H9 (cell line): Measurements from ENCODE around the gene CHML. TPM values are rescaled to one million over a fixed set of nuclear protein-coding genes. Genes with fewer than 3 reads are reported as not detected.

ENCODE experiments used
- DNase-seq: peaks from one replicate; pipeline ENCODE4 v3.0.0-alpha.2; 2017
- H2AFZ ChIP-seq: one replicate; pipeline ENCODE4 v1.6.1; 2013; ENCODE audit warnings: mild to moderate bottlenecking, low read length, control low read depth, moderate library complexity
- H2AK5ac ChIP-seq: 2 replicates; pipeline ENCODE4 v1.6.1; 2013; ENCODE audit warnings: low read length, control low read depth, mixed read lengths; ENCODE audit not compliant: insufficient read length
- H2BK120ac ChIP-seq: one replicate; pipeline ENCODE4 v1.6.1; 2013; ENCODE audit warnings: low read depth, mild to moderate bottlenecking, low read length, control low read depth, inconsistent platforms; ENCODE audit not compliant: poor library complexity, severe bottlenecking
- H2BK12ac ChIP-seq: 2 replicates; pipeline ENCODE4 v1.6.1; 2013; ENCODE audit warnings: low read length, control low read depth, mixed read lengths, low read depth; ENCODE audit not compliant: insufficient read length
- H2BK15ac ChIP-seq: 2 replicates; pipeline ENCODE4 v1.6.1; 2013; ENCODE audit warnings: low read depth, low read length, control low read depth
- H2BK20ac ChIP-seq: one replicate; pipeline ENCODE4 v1.6.1; 2013; ENCODE audit warnings: low read depth, mild to moderate bottlenecking, low read length, control low read depth, inconsistent platforms; ENCODE audit not compliant: poor library complexity, severe bottlenecking
- H2BK5ac ChIP-seq: 2 replicates; pipeline ENCODE4 v1.6.1; 2013; ENCODE audit warnings: low read length, control low read depth, mixed read lengths; ENCODE audit not compliant: insufficient read length
- H3K14ac ChIP-seq: 2 replicates; pipeline ENCODE4 v1.6.1; 2013; ENCODE audit warnings: low read length, control low read depth; ENCODE audit not compliant: insufficient read depth
- H3K18ac ChIP-seq: 2 replicates; pipeline ENCODE4 v1.6.1; 2013; ENCODE audit warnings: low read depth, mild to moderate bottlenecking, mixed read lengths, low read length, control low read depth; ENCODE audit not compliant: insufficient read length
- H3K23ac ChIP-seq: 2 replicates; pipeline ENCODE4 v1.6.1; 2013; ENCODE audit warnings: low read length, control low read depth, mixed read lengths, low read depth; ENCODE audit not compliant: insufficient read length
- H3K23me2 ChIP-seq: 2 replicates; pipeline ENCODE4 v1.6.1; 2013; ENCODE audit warnings: low read depth, mild to moderate bottlenecking, mixed read lengths, low read length, control low read depth; ENCODE audit not compliant: insufficient read length, poor library complexity, severe bottlenecking
- H3K27ac ChIP-seq: 2 replicates; pipeline ENCODE4 v1.5.1; 2013; ENCODE audit warnings: low read length, control low read depth, mixed read lengths, low read depth; ENCODE audit not compliant: insufficient read length
- H3K27me3 ChIP-seq: 2 replicates; pipeline ENCODE4 v1.6.1; 2013; ENCODE audit warnings: low read length, control low read depth, inconsistent platforms; ENCODE audit not compliant: insufficient read depth
- H3K4ac ChIP-seq: 2 replicates; pipeline ENCODE4 v1.6.1; 2013; ENCODE audit warnings: low read depth, mild to moderate bottlenecking, control low read depth, inconsistent platforms, low read length, moderate library complexity
- H3K4me1 ChIP-seq: 2 replicates; pipeline ENCODE4 v1.6.1; 2013; ENCODE audit warnings: low read length, control low read depth, inconsistent platforms; ENCODE audit not compliant: insufficient read depth
- H3K4me2 ChIP-seq: 2 replicates; pipeline ENCODE4 v1.6.1; 2013; ENCODE audit warnings: low read length, control low read depth, mixed read lengths; ENCODE audit not compliant: insufficient read length, insufficient read depth
- H3K56ac ChIP-seq: 2 replicates; pipeline ENCODE4 v1.6.1; 2013; ENCODE audit warnings: low read depth, mild to moderate bottlenecking, mixed read lengths, low read length, control low read depth; ENCODE audit not compliant: insufficient read length
- H3K79me1 ChIP-seq: 2 replicates; pipeline ENCODE4 v1.6.1; 2013; ENCODE audit warnings: low read depth, mild to moderate bottlenecking, moderate library complexity, low read length, control low read depth, inconsistent platforms; ENCODE audit not compliant: insufficient read depth, poor library complexity, severe bottlenecking
- H3K79me2 ChIP-seq: 2 replicates; pipeline ENCODE4 v1.6.1; 2013; ENCODE audit warnings: low read length, control low read depth, inconsistent platforms; ENCODE audit not compliant: insufficient read depth
- H3K9ac ChIP-seq: 2 replicates; pipeline ENCODE4 v1.6.1; 2013; ENCODE audit warnings: low read length, control low read depth, mixed read lengths; ENCODE audit not compliant: insufficient read length; ENCODE audit errors: extremely low read depth
- H3K9me3 ChIP-seq: one replicate; pipeline ENCODE4 v1.6.1; 2013; ENCODE audit warnings: low read depth, low read length, inconsistent platforms; ENCODE audit not compliant: control insufficient read depth
- H3T11ph ChIP-seq: one replicate; pipeline ENCODE4 v1.6.1; 2013; ENCODE audit warnings: mild to moderate bottlenecking, low read length, control low read depth, inconsistent platforms
- H4K20me1 ChIP-seq: one replicate; pipeline ENCODE4 v1.6.1; 2013; ENCODE audit not compliant: control insufficient read depth, insufficient read length, insufficient read depth
- H4K5ac ChIP-seq: 2 replicates; pipeline ENCODE4 v1.6.1; 2013; ENCODE audit warnings: low read depth, mild to moderate bottlenecking, mixed read lengths, low read length, control low read depth; ENCODE audit not compliant: insufficient read length
- H4K8ac ChIP-seq: replicated peaks from 2 replicates; pipeline ENCODE4 v1.6.1; 2013; ENCODE audit warnings: low read length, control low read depth, mixed read lengths, low read depth; ENCODE audit not compliant: insufficient read length
- H4K91ac ChIP-seq: 2 replicates; pipeline ENCODE4 v1.6.1; 2013; ENCODE audit warnings: low read depth, mild to moderate bottlenecking, moderate library complexity, mixed read lengths, low read length, control low read depth; ENCODE audit not compliant: insufficient read length
- H3K27ac Mint-ChIP-seq, 3 experiments: 2 replicates in 2 of 3; 3 replicates in 1 of 3; pipeline ENCODE4 v1.8.0; 2020 to 2021; ENCODE audit warnings: mixed read lengths in 3 of 3, mild to moderate bottlenecking in 1 of 3, moderate library complexity in 1 of 3
- H3K27me3 Mint-ChIP-seq: 2 replicates; pipeline ENCODE4 v1.8.0; 2021; ENCODE audit warnings: low read depth, mild to moderate bottlenecking, moderate library complexity, mixed read lengths
- H3K36me3 Mint-ChIP-seq, 3 experiments: 2 replicates in 2 of 3; 3 replicates in 1 of 3; pipeline ENCODE4 v1.8.0; 2020 to 2021; ENCODE audit warnings: low read depth in 3 of 3, mixed read lengths in 3 of 3; ENCODE audit not compliant: insufficient read depth in 1 of 3
- H3K4me1 Mint-ChIP-seq, 2 experiments: 2 replicates each; pipeline ENCODE4 v1.8.0; 2020; ENCODE audit warnings: mixed read lengths in 2 of 2
- H3K4me3 Mint-ChIP-seq, 2 experiments: 2 replicates in 1 of 2; 3 replicates in 1 of 2; pipeline ENCODE4 v1.8.0; 2020 to 2021; ENCODE audit warnings: mild to moderate bottlenecking in 2 of 2, mixed read lengths in 2 of 2, moderate library complexity in 1 of 2
- H3K9me3 Mint-ChIP-seq, 2 experiments: 2 replicates in 1 of 2; 3 replicates in 1 of 2; pipeline ENCODE4 v1.8.0; 2020; ENCODE audit warnings: mild to moderate bottlenecking in 2 of 2, mixed read lengths in 2 of 2, moderate library complexity in 1 of 2
- WGBS: extraction: QIAGEN DNeasy Blood & Tissue Kit; methylation state at CpG from one replicate; pipeline ENCODE4 v1.1.7; 2013; ENCODE audit warnings: missing lambda C conversion rate, low lambda C conversion rate, mixed read lengths; ENCODE audit not compliant: insufficient read length; ENCODE audit errors: extremely low coverage; 5-methylcytosine and 5-hydroxymethylcytosine counted together
- long read RNA-seq: library from polyadenylated mRNA; unstranded; transcript quantifications from one replicate; pipeline ENCODE4 v2.0.0, GENCODE V29; 2020
- total RNA-seq: library from RNA; stranded (reverse); gene quantifications from 2 replicates; pipeline ENCODE4 v1.2.1, GENCODE V29; 2021
- TF ChIP-seq, protein P1 (sequence below): fragments of 200-600 bp; sonication (generic); conservative IDR thresholded peaks from 3 replicates; pipeline ENCODE4 v1.8.0; 2021; ENCODE audit warnings: antibody characterized with exemption, mild to moderate bottlenecking

The CHML gene, protein sequence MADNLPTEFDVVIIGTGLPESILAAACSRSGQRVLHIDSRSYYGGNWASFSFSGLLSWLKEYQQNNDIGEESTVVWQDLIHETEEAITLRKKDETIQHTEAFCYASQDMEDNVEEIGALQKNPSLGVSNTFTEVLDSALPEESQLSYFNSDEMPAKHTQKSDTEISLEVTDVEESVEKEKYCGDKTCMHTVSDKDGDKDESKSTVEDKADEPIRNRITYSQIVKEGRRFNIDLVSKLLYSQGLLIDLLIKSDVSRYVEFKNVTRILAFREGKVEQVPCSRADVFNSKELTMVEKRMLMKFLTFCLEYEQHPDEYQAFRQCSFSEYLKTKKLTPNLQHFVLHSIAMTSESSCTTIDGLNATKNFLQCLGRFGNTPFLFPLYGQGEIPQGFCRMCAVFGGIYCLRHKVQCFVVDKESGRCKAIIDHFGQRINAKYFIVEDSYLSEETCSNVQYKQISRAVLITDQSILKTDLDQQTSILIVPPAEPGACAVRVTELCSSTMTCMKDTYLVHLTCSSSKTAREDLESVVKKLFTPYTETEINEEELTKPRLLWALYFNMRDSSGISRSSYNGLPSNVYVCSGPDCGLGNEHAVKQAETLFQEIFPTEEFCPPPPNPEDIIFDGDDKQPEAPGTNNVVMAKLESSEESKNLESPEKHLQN
- 43.7 and 45.7 TPM in 2 replicates for total RNA-seq
- long read RNA-seq, partial matches to known transcripts = 0 of 10 reads
- long read RNA-seq, other reads (novel, unspliced or antisense) = 9 of 10 reads

DNA sequence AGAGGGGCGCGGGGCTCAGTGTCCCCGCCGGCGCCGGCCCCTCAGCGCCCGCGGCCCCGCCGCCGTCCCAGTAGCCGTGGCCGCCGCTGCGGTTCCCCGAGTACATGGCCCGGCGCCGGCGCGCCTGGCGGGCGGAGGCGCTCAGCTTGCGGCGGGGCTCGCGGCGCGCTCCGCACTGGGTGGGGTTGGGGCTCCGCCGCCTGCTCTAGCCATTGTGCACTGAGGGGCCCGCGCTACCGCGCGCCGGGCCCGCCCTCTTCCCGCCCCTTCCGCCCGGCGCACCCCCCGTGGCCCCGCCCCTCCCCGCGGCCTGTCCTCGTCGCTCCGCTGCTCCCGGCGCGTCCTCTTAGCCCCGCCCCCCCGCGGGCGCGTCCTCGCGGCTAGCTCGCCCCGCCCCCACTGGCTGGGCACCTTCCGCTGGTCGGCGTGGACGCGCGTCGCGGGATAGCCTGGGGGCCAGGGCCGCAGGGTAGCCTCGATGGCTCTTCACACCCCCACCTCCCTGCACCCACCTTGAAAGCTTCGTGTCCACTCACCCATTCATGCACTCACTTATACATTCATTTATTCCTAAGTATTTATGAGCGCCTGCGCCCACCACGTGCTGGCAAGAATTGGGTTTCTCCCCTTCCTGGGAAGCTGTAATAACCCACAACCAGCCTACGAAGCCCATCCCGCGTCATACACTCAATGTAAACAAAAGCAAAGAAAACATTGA lies at the start of gene CHML, which contains the start of gene OPN3:
Gene CHML (minus strand): TSS at position 221 of the 718 bp plus-strand sequence. CDS start 4,603 bp downstream, outside the sequence.
Gene OPN3 (minus strand): TSS at position 221 of the 718 bp plus-strand sequence. CDS start 115 bp downstream, at position 106.
- no peak within 1 kb of the TSS for H4K91ac ChIP-seq
- no peaks in the 10 kb centered on the region for H3K27me3 ChIP-seq
- Mint-ChIP-seq H3K27me3 (peaks cover 16% of the 10 kb centered on the region), H3K4me1 (peaks cover 24 to 25% of the 10 kb centered on the region in 2 experiments), H3K27ac (peak within 1 kb of the TSS; percentile 2 to 92 (median 31); a peak in 6 of 7 replicates), H3K9me3 (peaks cover 13 to 17% of the 10 kb centered on the region in 2 experiments), H3K4me3 (peak within 1 kb of the TSS; percentile 86 to 89), H3K36me3 (peaks cover 10 to 29% (median 21%) of the 10 kb centered on the region in 3 experiments)
- no peak within 1 kb of the TSS for H3K56ac ChIP-seq
- peak within 1 kb of the TSS; percentile 99 for H3K14ac ChIP-seq
- H3K79me1 ChIP-seq = no peaks in the 10 kb centered on the region
- DNase-seq = peak; percentile 93
- no peak within 1 kb of the TSS for H2BK20ac ChIP-seq
- H3K9me3 ChIP-seq = no peaks in the 10 kb centered on the region
- H3K79me2 ChIP-seq = peaks cover 20% of the 10 kb centered on the region; the same call in 1 of the 2 replicates
- peak within 1 kb of the TSS; percentile 92 for H3K18ac ChIP-seq
- H3K27ac ChIP-seq = peak within 1 kb of the TSS; percentile 35
- H2BK15ac ChIP-seq = no peak within 1 kb of the TSS
- no peak within 1 kb of the TSS for H3T11ph ChIP-seq
- peak within 1 kb of the TSS; percentile 99 for H3K9ac ChIP-seq
- no peak within 1 kb of the TSS for H3K4ac ChIP-seq
- peak within 1 kb of the TSS; percentile 31 for H2BK5ac ChIP-seq
- no peak within 1 kb of the TSS for H4K8ac ChIP-seq
- no peaks in the 10 kb centered on the region for H4K20me1 ChIP-seq
- no CpG with 5 or more reads among the region's 81 CpGs for WGBS
- no peak within 1 kb of the TSS for H2BK120ac ChIP-seq
- no peak within 1 kb of the TSS for H2BK12ac ChIP-seq
- H3K4me1 ChIP-seq = peaks cover 6% of the 10 kb centered on the region; the same call in 1 of the 2 replicates
- H2AK5ac ChIP-seq = no peak within 1 kb of the TSS
- peak within 1 kb of the TSS; percentile 87 for H3K4me2 ChIP-seq
- H2AFZ ChIP-seq = peak within 1 kb of the TSS; percentile 66
- H3K23me2 ChIP-seq = peaks cover 3% of the 10 kb centered on the region
- H4K5ac ChIP-seq = no peak within 1 kb of the TSS
- H3K23ac ChIP-seq = no peak within 1 kb of the TSS
- TF ChIP-seq, protein P1, sequence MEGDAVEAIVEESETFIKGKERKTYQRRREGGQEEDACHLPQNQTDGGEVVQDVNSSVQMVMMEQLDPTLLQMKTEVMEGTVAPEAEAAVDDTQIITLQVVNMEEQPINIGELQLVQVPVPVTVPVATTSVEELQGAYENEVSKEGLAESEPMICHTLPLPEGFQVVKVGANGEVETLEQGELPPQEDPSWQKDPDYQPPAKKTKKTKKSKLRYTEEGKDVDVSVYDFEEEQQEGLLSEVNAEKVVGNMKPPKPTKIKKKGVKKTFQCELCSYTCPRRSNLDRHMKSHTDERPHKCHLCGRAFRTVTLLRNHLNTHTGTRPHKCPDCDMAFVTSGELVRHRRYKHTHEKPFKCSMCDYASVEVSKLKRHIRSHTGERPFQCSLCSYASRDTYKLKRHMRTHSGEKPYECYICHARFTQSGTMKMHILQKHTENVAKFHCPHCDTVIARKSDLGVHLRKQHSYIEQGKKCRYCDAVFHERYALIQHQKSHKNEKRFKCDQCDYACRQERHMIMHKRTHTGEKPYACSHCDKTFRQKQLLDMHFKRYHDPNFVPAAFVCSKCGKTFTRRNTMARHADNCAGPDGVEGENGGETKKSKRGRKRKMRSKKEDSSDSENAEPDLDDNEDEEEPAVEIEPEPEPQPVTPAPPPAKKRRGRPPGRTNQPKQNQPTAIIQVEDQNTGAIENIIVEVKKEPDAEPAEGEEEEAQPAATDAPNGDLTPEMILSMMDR = no peak; the same call in 2 of the 3 replicates
